GM19455 (cell line): Measurements from ENCODE around the gene DIP2A.
"Not testable (repeated sequence)": the region's sequence is repeated elsewhere in the genome, so short reads cannot be mapped to it uniquely, and the experiment has no call there.

ENCODE experiments used
- ATAC-seq: cut with Tn5 transposase; IDR thresholded peaks from one replicate; pipeline ENCODE4 v1.9.1; 2021; ENCODE audit not compliant: unreplicated experiment

DIP2A gene

GRCh38 chr21:46577786-46578185, 119.1 kb downstream of the DIP2A start:
- ATAC-seq, result not testable (repeated sequence)

- not testable (repeated sequence) for ATAC-seq
Measured at GRCh38 chr21:46579394-46579793, 120.7 kb downstream of the DIP2A start.

GRCh38 chr21:46581780-46582307, 123.2 kb downstream of the DIP2A start:
- no peak for ATAC-seq

- ATAC-seq, result no peak
Measured at GRCh38 chr21:46585191-46585953, 126.7 kb downstream of the DIP2A start.

- ATAC-seq, result no peak
Measured at GRCh38 chr21:46594276-46594675, 135.6 kb downstream of the DIP2A start.

GRCh38 chr21:46596201-46596600, 137.5 kb downstream of the DIP2A start:
- no peak for ATAC-seq

- ATAC-seq, result no peak
Measured at GRCh38 chr21:46597031-46597430, 138.3 kb downstream of the DIP2A start.

GRCh38 chr21:46597896-46598343, 139.2 kb downstream of the DIP2A start:
- no peak for ATAC-seq

- ATAC-seq, result no peak
Measured at GRCh38 chr21:46598581-46599572, 140.2 kb downstream of the DIP2A start.

- no peak for ATAC-seq
Measured at GRCh38 chr21:46600305-46600704, 141.6 kb downstream of the DIP2A start.

GRCh38 chr21:46600978-46601377, 142.3 kb downstream of the DIP2A start:
- ATAC-seq, result no peak

GRCh38 chr21:46603228-46603627, 144.5 kb downstream of the DIP2A start:
- no peak for ATAC-seq

- no peak for ATAC-seq
Measured at GRCh38 chr21:46604329-46604974, 145.8 kb downstream of the DIP2A start.

- no peak for ATAC-seq
Measured at GRCh38 chr21:46604975-46605766, 146.5 kb downstream of the DIP2A start, which contains the start of gene S100B. Gene S100B (minus strand): TSS chr21:46605082. CDS start chr21:46602415, 2,667 bp downstream.

- no peak for ATAC-seq
Measured at GRCh38 chr21:46605767-46606426, 147.2 kb downstream of the DIP2A start.

- no peak for ATAC-seq
Measured at GRCh38 chr21:46606427-46606813, 147.7 kb downstream of the DIP2A start.

GRCh38 chr21:46607636-46608035, 148.9 kb downstream of the DIP2A start:
- ATAC-seq, result no peak

- ATAC-seq, result no peak
Measured at GRCh38 chr21:46608672-46609111, 150.0 kb downstream of the DIP2A start.

GRCh38 chr21:46610018-46610701, 151.5 kb downstream of the DIP2A start:
- no peak for ATAC-seq
